Activated CD4-positive, alpha-beta T cell treated with anti-CD3 and anti-CD28 coated beads for 4 hours (primary cell): ENCODE data around the gene ACSL5.
"Not testable (repeated sequence)": the region's sequence is repeated elsewhere in the genome, so short reads cannot be mapped to it uniquely, and the experiment has no call there.

Source experiments
- DNase-seq, 2 donors: peaks; one replicate each; pipeline ENCODE4 v3.0.0-alpha.2; 2020

ACSL5 gene

DNA sequence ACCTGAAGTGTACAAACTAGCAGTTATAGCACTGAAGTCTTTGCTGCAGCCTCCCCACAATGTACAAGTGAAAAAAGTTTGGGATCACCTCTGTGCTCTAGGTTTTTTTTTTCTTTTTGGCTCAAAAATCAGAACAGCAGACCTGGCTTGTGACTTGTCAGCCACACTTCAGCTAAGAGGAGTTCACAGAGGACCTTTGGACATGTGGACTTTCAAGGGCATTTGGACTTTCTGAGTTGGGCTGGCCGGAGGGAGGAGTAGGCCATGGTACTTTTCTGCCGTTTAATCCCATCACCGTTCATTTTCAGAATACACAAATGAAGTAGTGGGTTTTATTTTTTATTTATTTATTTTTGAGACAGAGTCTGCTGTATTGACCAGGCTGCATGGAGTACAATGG is 21.9 kb upstream of the ACSL5 start:
- no peak for DNase-seq

GRCh38 chr10:112353046-112353445 is 20.9 kb upstream of the ACSL5 start:
- no peak for DNase-seq

GRCh38 chr10:112356686-112357085 is 17.2 kb upstream of the ACSL5 start:
- no peak for DNase-seq

DNA sequence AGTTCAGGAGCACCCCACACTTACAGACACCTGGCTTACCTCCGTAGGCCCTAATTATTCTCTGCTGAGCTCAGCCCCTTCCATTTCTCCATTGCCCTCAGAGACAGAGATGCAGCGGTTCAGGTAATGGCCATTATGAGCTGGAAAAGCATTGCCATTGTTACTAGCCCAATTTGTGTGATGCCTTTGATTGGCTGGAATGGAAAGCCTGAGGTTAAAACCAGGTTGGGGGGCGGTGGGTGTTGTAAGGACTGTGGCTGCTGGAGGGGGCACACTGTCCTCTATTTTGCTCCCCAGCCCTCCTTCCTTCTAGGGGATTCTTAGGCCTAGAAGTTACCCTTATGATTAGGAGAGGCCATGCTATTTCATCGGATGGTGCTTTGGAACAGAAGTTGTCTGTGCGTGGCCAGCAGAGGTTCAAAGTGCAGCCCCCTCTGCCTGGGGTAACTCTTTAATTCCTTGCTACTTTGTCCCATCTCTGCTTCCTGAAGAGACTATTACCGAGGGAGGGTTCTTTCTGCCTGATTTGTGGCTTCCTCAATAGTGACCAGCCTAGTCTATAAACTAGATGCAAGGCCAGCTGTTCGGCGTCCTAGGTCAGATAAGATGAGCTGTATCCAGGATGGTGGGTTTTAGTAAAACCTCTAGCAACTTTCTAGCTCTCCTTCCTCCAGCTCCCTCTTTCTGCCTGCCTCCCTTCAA is 14.2 kb upstream of the ACSL5 start:
- no peak for DNase-seq

GRCh38 chr10:112360308-112361270 is 13.3 kb upstream of the ACSL5 start:
- DNase-seq, result no peak

GRCh38 chr10:112361951-112362751 is 11.8 kb upstream of the ACSL5 start:
- DNase-seq, result no peak

DNA sequence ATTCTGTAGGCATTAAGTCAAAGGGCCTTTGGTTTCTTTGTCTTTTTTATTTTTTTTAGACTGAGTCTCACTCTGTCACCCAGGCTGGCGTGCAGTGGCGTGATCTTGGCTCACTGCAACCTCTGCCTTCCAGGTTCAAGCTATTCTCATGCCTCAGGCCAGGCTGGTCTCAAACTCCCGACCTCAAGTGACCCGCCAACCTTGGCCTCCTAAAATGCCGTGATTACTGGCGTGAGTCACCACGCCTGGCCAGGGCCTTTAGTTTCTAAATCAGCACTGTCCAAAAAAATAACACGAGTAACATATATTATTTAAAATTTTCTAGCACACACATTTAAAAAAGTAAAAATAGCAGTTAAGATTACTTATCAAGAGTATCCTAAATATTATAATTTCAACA is 11.1 kb upstream of the ACSL5 start:
- no peak for DNase-seq

DNA sequence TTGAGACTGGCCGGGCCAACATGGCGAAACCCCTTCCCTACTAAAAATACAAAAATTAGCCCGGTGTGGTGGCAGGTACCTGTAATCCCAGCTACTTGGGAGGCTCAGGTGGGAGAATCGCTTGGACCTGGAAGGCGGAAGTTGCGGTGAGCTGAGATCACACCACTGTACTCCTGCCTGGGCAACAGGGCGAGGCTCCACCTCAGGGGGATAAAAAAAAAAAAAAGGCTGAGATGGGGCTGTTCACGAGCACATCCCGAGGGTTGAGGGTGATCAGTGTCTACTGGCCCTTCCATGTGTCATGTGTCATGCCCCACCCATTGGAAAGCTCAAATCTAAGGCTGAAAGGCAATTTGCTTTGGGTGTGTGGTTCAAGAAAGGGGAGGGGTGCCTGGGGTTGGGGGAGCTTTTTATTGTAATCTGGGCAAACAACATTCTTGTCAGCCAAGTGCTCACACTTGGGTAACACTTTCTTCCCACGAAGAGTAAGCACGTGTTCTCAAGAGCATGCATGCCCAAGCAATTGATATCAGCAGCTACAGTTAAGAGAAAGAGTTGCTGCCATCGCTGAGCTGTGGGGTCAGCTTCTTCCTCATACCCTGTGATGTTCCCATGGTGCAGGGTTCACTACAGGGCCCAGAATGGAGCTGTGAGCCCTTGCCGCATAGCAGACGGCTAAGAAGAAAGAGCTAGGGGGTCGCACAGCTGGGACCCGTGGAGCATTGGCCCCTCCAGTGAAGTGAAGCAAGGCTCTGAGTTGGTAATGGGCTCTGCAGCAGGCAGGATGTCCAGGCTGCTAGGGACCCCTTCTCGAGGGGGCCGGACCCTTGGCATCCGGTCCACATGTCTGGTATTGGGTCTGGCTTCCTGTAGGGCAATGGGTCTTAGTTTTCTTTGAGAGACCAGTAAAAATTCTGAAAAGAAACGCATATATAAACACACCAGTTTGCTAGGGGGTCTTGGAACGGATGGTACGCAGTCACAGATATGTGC is 9.9 kb upstream of the ACSL5 start:
- no peak for DNase-seq

DNA sequence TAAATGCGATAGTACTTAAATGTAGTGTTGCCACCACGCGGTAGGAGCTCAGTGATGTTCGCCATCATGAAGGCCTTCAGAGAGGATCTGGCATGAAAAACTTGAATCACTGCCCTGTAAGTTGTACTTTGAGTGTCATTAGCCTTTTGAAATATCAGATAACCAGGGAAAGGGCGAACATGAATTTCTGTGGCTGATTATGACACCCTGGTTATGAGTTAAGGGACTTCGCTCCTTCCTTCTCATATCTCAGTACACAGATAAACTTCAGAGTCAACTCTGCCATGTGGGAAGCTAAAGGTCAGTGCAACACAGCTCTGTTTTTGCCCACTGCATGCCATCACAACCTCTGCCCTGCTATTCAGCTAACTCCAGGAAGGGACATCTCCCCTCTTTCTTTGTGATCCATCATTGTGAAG is 8.9 kb upstream of the ACSL5 start:
- DNase-seq, result no peak

- no peak for DNase-seq
Measured at GRCh38 chr10:112365451-112365850, 8.5 kb upstream of the ACSL5 start.

GRCh38 chr10:112366992-112367391 is 6.9 kb upstream of the ACSL5 start:
- no peak for DNase-seq

DNA sequence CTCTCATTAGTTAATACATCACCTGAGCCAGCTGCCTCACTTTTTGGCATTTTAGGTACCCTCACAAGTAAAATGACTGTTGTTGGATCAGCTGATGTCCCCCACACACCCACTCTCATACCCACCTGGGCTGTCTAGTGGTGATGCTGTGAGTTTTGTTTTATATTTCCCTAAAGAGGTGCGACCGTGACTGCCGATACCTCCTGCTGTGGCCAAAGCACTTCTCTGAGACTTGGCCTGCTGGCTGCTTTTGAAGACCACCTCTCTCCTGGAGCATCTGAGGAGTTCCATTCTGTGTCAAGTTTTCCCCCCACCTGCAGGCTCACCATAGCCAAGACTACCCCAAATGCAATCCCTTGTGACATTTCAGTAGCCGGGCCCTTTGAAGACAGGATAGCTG is 6.4 kb upstream of the ACSL5 start:
- DNase-seq, result no peak

DNA sequence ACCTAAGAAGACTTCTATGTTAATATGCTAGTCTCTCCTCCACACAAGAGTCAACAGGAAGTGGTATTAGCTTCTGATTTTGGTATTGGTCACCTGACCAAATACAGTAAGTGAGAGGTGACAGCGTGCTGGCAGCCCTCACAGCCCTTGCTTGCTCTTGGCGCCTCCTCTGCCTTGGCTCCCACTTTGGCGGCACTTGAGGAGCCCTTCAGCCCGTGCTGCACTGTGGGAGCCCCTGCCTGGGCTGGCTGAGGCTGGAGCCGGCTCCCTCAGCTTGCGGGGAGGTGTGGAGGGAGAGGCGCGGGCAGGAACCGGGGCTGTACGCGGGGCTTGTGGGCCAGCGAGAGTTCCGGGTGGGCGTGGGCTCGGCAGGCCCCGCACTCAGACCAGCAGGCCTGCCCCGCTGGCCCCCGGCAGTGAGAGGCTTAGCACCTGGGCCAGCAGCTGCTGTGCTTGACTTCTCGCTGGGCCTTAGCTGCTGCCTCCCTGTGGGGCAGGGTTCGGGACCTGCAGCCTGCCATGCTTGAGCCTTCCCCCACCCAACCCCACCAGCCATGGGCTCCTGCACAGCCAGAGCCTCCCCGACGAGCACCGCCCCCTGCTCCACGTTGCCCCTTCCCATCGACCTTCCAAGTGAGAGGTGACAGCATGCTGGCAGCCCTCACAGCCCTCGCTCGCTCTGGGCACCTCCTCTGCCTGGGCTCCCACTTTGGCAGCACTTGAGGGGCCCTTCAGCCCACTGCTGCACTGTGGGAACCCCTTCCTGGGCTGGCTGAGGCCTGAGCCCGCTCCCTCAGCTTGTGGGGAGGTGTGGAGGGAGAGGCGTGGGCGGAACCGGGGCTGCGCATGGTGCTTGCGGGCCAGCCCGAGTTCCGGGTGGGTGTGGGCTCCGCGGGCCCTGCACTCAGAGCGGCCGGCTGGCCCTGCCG is 4.2 kb upstream of the ACSL5 start:
- DNase-seq, result no peak

GRCh38 chr10:112370424-112370819 is 3.5 kb upstream of the ACSL5 start:
- no peak for DNase-seq

DNA sequence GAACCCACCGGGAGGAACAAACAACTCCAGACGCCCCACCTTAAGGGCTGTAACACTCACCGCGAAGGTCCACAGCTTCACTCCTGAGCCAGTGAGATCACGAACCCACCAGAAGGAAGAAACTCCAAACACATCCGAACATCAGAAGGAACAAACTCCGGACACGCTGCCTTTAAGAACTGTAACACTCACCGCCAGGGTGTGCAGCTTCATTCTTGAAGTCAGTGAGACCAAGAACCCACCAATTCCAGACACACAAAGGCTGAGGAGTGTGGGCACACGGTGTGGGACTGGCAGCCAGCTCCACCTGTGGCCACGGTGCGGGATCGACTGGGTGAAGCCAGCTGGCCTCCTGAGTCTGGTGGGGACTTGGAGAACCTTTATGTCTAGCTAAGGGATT is 2.6 kb upstream of the ACSL5 start:
- DNase-seq, result not testable (repeated sequence)

GRCh38 chr10:112372182-112372810 is 1.6 kb upstream of the ACSL5 start:
- DNase-seq, result not testable (repeated sequence)

GRCh38 chr10:112374724-112375541 is 1.0 kb downstream of the ACSL5 start:
- DNase-seq, result peak; percentile 9 to 29

DNA sequence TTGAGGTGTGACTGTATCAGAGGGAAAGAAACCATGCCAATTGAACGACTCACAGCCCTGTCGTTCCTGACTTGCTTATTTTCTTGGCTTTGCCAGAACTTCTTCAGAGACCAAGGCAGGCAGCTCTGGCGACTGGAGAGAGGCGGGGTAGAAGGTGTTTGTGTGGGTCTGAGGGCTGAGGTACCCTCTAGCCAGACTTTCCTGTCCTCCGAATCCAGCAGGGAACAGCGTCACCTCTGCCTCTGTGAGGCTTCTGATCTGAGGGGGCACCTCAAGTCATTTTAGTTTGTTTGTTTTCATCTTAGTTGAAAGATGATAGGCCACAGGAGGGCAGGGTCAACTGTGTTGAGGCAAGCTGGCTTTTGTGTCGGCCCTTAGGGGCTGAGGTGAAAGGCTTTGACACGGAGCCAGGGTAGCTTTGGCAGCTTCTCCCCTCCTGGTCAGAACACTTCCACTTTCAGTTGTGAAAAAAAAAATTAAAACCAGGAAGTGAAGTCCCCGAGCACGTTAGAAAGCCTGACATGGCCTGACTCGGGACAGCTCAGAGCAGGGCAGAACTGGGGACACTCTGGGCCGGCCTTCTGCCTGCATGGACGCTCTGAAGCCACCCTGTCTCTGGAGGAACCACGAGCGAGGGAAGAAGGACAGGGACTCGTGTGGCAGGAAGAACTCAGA is 1.9 kb downstream of the ACSL5 start:
- DNase-seq, result peak; percentile 32 to 45

DNA sequence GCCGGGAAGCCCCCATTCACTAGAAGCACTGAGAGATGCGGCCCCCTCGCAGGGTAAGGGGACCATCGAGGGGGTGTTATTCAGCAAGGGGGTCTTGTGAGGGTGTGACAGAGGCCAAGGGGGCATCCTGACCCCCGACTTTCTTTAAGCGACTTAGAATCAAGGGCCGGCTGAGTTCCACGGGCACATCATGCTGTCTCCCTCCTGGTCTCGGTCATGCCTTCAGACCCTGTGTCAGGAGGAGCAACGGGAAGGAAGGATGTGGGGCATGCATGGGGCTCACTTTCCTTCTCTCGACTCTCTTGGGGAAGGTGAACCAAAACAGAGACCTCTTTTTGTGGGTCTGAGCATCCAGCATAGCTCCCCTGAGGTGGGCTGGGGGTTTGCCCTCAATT is 2.5 kb downstream of the ACSL5 start:
- DNase-seq, result no peak
